ENCODE results near the gene ZBTB20.

The ZBTB20 gene

DNA sequence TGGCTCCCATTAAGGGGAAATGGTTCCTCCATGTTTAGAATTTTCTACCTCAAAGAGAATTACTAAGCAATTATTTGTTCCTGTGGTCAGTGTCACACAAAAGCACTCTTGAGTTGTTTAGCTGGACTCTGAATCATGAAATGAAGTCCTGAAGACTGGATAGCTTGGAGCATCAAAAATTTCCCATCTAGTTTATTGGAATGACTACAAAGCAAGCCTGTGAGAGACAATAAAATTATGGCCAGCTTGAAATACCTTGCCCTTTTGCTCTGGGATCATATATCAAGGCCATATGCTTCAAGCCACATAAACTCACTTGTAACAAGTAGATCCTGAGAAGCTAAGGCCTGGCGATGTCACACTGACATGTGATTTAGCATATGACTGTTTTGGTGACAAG, 561.0 kb downstream of the ZBTB20 start:
- H3F3A ChIP-seq (ENCODE audit: control insufficient read depth, insufficient read depth) = no peaks in the 10 kb centered on the region; the same call in 1 of the 2 replicates
- H3K9me2 ChIP-seq (replicated peaks; ENCODE audit: control insufficient read depth, low read length) = no peaks in the 10 kb centered on the region
- H3K27ac ChIP-seq (ENCODE audit: low read depth, low read length) = no peak overlapping the region
- TF ChIP-seq, protein P1, sequence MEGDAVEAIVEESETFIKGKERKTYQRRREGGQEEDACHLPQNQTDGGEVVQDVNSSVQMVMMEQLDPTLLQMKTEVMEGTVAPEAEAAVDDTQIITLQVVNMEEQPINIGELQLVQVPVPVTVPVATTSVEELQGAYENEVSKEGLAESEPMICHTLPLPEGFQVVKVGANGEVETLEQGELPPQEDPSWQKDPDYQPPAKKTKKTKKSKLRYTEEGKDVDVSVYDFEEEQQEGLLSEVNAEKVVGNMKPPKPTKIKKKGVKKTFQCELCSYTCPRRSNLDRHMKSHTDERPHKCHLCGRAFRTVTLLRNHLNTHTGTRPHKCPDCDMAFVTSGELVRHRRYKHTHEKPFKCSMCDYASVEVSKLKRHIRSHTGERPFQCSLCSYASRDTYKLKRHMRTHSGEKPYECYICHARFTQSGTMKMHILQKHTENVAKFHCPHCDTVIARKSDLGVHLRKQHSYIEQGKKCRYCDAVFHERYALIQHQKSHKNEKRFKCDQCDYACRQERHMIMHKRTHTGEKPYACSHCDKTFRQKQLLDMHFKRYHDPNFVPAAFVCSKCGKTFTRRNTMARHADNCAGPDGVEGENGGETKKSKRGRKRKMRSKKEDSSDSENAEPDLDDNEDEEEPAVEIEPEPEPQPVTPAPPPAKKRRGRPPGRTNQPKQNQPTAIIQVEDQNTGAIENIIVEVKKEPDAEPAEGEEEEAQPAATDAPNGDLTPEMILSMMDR (IDR thresholded peaks at IDR 0.05; ENCODE audit: low read depth, low read length, poor library complexity, severe bottlenecking) = no peak
- no peak for TF ChIP-seq EZH2phosphoT487 (IDR thresholded peaks at IDR 0.05; ENCODE audit: borderline replicate concordance, low read length)
- H3K36me3 ChIP-seq (ENCODE audit: control insufficient read depth, low read length) = no peaks in the 10 kb centered on the region
- no peaks in the 10 kb centered on the region for H3K79me2 ChIP-seq (ENCODE audit: control insufficient read depth, low read length)
- H4K20me1 ChIP-seq (ENCODE audit: control insufficient read depth, insufficient read depth, low read depth, low read length) = no peaks in the 10 kb centered on the region
- no peaks in the 10 kb centered on the region for H3K9me3 ChIP-seq (ENCODE audit: control insufficient read depth, insufficient read depth, low read length)
- no peak overlapping the region for H3K4me3 ChIP-seq (ENCODE audit: low read length)
- no peak overlapping the region for H3K4me2 ChIP-seq (ENCODE audit: low read length)
- H3K4me1 ChIP-seq (ENCODE audit: control insufficient read depth, low read length) = peaks cover 27% of the 10 kb centered on the region
- H3K27me3 ChIP-seq (ENCODE audit: control insufficient read depth, low read length) = no peaks in the 10 kb centered on the region

DNA sequence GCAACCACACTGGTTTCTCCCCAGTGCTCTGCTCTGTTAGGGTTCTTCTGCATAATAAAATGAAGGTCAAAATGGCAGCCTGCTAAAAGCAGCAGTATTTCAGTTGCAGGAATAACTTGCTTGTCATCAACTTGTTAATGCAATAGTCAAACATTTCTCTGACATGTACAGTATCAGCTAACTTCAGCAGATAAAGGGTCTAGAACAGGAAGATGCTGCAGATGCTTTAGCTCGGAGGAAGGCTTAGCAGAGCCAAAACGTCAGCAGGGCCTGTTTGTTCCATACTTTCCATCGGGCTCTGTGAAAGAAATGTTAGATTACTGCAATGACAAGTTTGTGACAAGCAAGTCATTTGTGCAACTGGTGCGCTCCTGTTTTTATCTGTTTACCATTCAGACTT, 561.4 kb downstream of the ZBTB20 start:
- Histone ChIP-seq H3K4me1 (ENCODE audit: control insufficient read depth, low read length) (peaks cover 27% of the 10 kb centered on the region), H3K9me3 (ENCODE audit: control insufficient read depth, insufficient read depth, low read length) (no peaks in the 10 kb centered on the region), H3K4me2 (ENCODE audit: low read length) (no peak overlapping the region), H3K79me2 (ENCODE audit: control insufficient read depth, low read length) (no peaks in the 10 kb centered on the region), H3K27ac (ENCODE audit: low read depth, low read length) (no peak overlapping the region), H3K4me3 (ENCODE audit: low read length) (no peak overlapping the region), H3K36me3 (ENCODE audit: control insufficient read depth, low read length) (no peaks in the 10 kb centered on the region), H3K9me2 (replicated peaks; ENCODE audit: control insufficient read depth, low read length) (no peaks in the 10 kb centered on the region), H3F3A (ENCODE audit: control insufficient read depth, insufficient read depth) (no peaks in the 10 kb centered on the region; the same call in 1 of the 2 replicates), H3K27me3 (ENCODE audit: control insufficient read depth, low read length) (no peaks in the 10 kb centered on the region), H4K20me1 (ENCODE audit: control insufficient read depth, insufficient read depth, low read depth, low read length) (no peaks in the 10 kb centered on the region)
- TF ChIP-seq, protein P1 (IDR thresholded peaks at IDR 0.05; ENCODE audit: low read depth, low read length, poor library complexity, severe bottlenecking) = no peak
- no peak for TF ChIP-seq EZH2phosphoT487 (IDR thresholded peaks at IDR 0.05; ENCODE audit: borderline replicate concordance, low read length)

DNA sequence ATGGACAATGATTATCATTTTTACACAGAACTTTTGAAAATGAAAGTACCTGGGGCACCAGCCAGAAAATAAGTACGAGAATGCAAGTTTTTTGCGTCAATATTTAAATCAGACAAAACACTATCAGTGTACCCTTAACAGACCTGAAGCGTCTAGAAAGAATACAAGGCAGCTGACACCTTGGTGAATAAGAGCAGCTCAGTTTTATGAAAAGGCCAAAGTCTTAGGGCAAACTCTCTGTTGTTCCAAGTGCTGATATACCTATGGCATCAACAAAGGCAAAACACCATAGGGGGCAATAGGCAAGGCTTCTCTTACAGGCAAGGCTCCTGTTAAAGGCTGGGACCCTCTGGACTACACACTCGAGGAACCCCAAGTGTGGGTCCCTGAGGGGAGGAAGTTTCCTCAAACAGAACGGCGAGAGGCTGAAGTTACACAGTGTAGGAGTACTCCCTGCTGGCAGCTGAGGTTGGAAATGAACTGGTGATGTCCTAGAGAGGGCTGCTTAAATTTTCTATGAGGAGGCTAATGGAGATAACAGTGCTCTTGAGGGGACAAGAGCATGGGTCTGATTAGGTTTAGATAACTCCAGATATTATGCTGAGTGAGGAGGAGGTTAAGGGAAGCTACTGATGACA, 562.2 kb downstream of the ZBTB20 start:
- H3K4me3 ChIP-seq (ENCODE audit: low read length) = peak overlapping the region; percentile 19
- H3K27me3 ChIP-seq (ENCODE audit: control insufficient read depth, low read length) = no peaks in the 10 kb centered on the region
- H3K9me3 ChIP-seq (ENCODE audit: control insufficient read depth, insufficient read depth, low read length) = no peaks in the 10 kb centered on the region
- no peak overlapping the region for H3K27ac ChIP-seq (ENCODE audit: low read depth, low read length)
- no peaks in the 10 kb centered on the region for H3K36me3 ChIP-seq (ENCODE audit: control insufficient read depth, low read length)
- no peaks in the 10 kb centered on the region for H3K79me2 ChIP-seq (ENCODE audit: control insufficient read depth, low read length)
- no peak for TF ChIP-seq EZH2phosphoT487 (IDR thresholded peaks at IDR 0.05; ENCODE audit: borderline replicate concordance, low read length)
- TF ChIP-seq, protein P1 (IDR thresholded peaks at IDR 0.05; ENCODE audit: low read depth, low read length, poor library complexity, severe bottlenecking) = no peak
- no peaks in the 10 kb centered on the region for H4K20me1 ChIP-seq (ENCODE audit: control insufficient read depth, insufficient read depth, low read depth, low read length)
- H3F3A ChIP-seq (ENCODE audit: control insufficient read depth, insufficient read depth) = no peaks in the 10 kb centered on the region; the same call in 1 of the 2 replicates
- H3K9me2 ChIP-seq (replicated peaks; ENCODE audit: control insufficient read depth, low read length) = no peaks in the 10 kb centered on the region
- H3K4me1 ChIP-seq (ENCODE audit: control insufficient read depth, low read length) = peaks cover 27% of the 10 kb centered on the region
- H3K4me2 ChIP-seq (ENCODE audit: low read length) = peak overlapping the region; percentile 41
